OCI-M1 (cell line): ENCODE data around the gene AK4.
"Not testable (repeated sequence)": the region's sequence is repeated elsewhere in the genome, so short reads cannot be mapped to it uniquely, and the experiment has no call there.

ENCODE experiments used
- DNase-seq: peaks from one replicate; lab custom pipeline; 2025; lab: John Stamatoyannopoulos, UW

Gene AK4

GRCh38 chr1:65150583-65151263 is 2.7 kb downstream of the AK4 start:
- DNase-seq: no peak

GRCh38 chr1:65151641-65152040 is 3.6 kb downstream of the AK4 start:
- DNase-seq: peak; percentile 30

DNA sequence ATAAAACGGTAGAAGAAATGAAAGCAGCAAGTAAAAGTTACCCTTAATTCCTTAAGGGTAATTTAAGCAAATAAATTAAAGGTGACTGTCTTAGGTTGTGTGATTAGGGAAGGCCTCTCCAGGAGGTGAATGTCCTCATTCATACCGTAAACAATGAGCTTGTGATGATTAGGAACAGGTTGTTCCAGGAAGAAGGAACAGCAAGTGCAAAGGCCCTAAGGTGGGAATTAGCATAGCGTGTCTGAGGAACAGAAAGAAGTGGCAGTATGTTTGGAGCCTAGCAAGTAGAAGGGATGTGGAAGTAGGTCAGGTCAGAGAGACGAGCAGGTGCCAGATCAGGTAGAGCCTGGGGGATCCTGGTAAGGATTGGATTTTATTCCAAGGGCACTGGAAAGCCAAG is 5.6 kb downstream of the AK4 start:
- DNase-seq: no peak

DNA sequence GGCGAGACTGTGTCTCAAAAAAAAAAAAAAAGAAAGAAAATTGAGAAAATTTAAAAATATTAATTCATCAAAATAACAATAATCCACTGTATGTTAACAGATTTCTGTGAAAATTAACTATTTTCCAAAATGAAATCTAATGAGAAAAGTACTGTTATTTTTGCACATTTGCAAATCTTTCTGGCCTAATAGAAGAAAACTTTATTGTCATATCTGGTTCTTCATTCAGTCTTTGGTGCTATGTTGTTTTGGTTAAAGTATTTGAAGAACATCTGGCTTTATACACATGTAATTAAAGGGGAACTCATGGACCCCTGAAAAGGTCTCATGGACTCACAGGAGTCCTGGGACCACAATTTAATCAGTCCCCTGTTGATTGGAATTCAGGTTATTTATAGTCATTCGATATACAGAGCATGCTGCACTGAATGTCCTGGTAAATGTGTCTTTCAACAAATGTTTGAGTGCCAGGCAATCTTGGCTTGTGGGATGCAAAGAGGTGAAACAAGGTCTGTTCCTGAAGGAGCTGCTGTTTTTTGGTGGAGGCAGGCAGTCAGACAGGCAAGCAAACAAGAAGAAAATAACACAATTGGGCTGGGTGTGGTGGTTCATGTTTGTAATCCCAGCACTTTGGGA is 9.0 kb downstream of the AK4 start:
- DNase-seq: no peak

DNA sequence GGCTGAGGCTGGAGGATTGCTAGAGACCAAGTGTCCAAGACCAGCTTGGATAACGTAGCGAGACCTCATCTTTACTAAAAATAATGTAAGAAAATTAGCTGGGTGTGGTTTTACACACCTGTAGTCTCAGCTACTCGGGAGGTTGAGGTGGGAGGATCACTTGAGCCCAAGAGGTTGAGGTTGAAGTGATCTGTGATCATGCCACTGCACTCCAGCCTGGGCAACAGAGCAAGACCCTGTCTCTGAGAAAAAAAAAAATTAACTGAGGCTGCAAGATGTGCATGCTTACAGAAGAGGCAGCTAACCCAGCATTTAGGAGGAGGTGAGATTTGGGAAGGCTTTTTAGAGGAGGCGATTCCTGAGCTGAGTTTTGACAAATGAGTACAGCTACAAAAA is 9.5 kb downstream of the AK4 start:
- DNase-seq: no peak

DNA sequence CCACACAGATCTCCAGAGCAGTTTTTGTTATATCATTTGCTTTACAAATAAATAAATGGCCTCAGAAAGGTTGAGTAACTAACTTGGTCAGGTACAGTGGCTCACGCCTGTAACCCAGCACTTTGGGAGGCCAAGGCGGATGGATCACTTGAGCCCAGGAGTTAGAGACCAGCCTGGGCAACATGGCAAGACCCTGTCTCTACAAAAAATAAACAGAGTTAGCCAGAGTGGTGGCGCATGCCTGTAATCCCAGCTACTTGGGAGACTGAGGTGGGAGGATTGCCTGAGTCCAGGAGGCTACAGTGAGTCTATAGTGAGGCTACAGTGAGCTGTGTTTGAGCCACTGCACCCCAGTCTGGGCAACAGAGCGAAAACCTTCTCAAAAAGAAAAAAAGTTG is 11.3 kb downstream of the AK4 start:
- DNase-seq: not testable (repeated sequence)

DNA sequence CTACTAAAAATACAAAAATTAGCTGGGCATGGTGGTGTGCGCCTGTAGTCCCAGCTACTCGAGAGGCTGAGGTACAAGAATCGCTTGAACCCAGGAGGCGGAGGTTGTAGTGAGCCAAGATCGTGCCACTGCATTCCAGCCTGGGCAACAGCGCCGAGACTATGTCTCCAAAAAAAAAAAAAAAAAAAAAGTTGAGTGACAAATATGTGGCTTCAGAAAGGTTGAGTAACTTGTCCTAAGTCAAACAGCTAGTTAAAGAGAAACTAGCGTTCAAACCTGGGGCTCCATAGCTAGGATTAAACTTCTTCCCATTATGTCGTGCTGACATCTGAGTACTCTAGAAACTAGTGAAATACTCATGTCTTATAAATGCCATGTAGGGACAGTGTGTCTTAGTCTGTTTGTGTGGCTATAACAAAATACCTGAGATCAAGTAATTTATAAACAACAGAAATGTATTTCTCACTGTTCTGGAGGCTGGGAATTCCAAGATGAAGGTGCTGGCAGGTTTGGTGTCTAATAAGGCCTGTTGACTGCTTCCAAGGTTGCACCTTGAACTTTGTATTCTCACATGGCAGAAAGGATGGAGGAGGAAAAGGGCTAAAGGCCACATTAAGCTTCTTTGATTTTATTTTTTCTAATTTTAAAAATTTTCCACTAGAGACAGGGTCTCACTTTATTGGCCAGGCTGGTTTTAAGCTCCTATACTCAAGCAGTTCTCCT is 12.0 kb downstream of the AK4 start:
- no peak for DNase-seq

DNA sequence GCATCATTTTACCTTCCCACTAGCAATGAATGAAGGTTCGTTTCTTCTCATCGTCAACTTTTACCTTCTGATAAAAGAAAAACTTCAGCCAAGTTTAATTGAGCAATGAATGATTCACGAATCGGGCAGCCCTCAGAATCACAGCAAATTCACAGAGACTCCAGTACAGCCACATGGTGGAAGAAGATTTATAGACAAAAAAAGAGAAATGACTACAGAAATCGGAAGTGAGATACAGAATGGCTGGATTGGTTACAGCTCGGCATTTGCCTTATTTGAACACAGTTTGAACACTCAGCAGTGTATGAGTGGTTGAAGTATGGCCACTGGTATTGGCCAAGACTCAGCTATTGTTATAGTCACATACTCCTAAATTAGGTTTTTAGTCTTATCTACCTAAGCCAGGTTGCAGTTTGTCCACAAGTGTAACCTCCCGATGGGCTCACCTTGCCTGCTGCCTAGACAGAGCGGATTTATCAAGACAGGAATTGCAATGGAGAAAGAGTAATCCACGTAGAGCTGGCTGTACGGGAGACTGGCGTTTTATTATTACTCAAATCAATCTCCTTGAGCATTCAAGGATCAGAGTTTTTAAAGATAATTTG is 15.3 kb downstream of the AK4 start:
- peak; percentile 31 for DNase-seq

DNA sequence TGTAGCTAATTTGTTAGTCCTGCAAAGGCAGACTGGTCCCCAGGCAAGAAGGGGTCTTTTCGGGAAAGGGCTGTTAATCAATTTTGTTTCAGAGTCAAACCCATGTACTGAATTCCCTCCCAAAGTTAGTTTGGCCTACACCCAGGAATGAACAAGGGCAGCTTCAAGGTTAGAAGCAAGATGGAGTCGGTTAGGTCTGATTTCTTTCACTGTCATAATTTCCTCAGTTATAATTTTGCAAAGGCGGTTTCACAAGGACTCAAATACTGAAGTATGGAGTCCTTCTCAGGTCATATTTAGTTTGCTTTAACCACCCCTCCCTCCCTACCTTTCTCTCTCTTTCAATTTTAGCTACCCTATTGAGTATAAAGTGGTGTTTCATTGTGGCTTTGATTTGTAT is 16.1 kb downstream of the AK4 start:
- DNase-seq: not testable (repeated sequence)

- peak; percentile 23 for DNase-seq
These were observed 16.6 kb downstream of the AK4 start for GRCh38 chr1:65164633-65165032.

GRCh38 chr1:65165269-65165993 is 17.4 kb downstream of the AK4 start:
- DNase-seq: peak; percentile 96

GRCh38 chr1:65166572-65167305 is 18.7 kb downstream of the AK4 start:
- DNase-seq: peak; percentile 33

GRCh38 chr1:65167586-65168242 is 19.7 kb downstream of the AK4 start:
- DNase-seq: no peak

DNA sequence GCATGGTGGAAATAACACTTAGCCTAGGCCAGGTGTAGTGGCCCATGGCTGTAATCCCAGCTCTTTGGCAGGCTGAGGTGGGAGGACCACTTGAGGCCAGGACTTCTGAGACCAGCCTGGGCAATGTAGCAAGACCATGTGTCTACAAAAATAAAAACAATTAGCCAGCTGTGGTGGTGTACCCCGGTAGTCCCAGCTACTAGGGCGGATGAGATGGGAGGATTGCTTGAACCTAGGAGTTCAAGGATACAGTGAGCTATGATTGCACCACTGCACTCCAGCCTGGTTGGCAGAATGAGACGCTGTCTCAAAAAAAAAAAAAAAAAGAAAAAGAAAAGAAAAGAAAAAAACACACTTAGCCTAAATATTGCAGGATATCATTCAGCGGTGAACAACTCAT is 20.9 kb downstream of the AK4 start:
- no peak for DNase-seq

GRCh38 chr1:65170511-65171142 is 22.6 kb downstream of the AK4 start:
- DNase-seq: peak; percentile 40

GRCh38 chr1:65172936-65173690 is 25.1 kb downstream of the AK4 start:
- no peak for DNase-seq

DNA sequence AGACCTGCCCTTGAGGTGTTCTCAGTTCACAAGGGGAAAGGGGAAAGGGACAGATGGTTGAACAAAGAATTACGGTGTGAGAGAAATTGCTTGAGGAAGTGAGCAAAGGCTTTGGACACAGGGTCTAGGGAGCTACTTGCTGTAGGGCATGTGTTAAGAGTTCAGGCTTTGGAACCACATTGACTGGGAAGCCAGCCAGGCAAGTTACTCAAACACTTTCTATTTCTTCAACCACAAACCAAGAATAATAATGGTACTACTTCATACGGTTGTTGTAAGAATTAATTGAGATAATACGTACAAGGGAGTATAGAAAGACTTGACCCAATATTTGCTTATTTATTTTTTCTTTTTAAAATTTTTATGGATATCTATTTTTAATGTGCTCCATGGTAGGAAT is 26.6 kb downstream of the AK4 start:
- peak; percentile 92 for DNase-seq

DNA sequence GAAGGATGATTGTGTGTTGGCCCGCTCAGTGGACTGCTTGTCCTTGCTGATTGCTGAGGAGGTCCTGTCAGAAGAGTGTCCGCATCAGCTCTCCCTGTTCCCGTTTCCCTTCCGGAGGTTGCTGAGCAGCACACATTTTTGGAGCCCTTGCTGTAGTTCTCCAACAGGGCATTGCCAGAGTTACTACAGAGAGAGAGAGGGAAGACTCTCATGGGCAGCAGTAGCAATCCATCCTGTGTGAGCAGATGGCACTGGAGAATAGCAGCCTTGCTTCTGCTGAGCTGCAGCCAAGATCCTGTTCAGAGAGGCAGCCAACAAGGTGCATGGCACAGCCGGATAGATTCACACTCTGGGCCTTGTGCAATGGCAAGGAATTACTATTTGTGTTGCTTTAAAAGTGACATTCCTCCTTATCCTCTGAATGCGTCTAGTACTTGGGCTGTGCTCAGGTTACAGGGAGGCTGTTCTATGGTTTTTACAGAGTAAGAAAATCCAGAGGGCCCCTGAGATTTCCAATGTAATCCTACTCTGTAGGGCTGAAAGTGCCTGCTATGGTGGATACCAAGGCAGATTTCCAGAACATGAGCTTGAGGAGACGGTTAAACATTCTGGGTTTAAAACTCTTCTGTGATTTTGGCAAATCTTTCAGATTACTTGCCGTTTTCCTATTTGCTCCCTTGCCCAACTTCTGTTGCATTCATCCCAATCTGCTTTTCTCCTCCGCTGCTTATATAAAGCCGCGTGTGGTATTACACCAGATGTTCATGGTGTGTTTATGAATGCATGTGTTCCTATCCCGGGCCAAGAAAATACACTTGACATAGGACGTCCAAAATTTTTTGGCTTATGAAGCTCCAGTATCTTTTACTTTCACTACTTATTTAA is 27.4 kb downstream of the AK4 start:
- no peak for DNase-seq

DNA sequence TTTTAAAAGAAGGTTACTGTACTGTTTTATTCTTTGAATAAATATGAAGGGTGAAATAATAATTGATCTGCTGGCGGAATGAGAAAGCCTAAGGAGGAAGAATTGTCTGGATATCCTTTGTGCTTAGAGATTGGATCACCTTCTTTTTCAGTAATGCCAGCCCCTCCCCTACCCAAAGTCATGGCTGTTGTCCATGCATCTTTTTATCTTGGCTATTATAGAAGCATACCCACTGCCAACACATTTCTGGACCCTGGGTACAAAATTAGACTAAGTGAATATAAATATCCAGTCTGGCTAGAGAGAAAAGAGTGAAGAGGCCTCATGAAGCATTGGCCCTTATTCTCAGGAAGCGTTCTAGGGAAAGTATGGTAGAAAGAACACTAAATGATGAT is 28.1 kb downstream of the AK4 start:
- no peak for DNase-seq
